Measurements from ENCODE around the gene C1orf198. TPM values are rescaled to one million over a fixed set of nuclear protein-coding genes. Genes with fewer than 3 reads are reported as not detected.

The C1orf198 gene
- total and polyA plus RNA-seq, 12 donors: 15.2 to 59.4 (median 24.6) TPM

- H3K27me3 ChIP-seq: no peaks in the 10 kb centered on the region
- intact Hi-C loops (cut with DNase I): no loop called here
- 91 to 95% (median 92%) methylated on average over 17 to 28 of the region's 28 CpGs for WGBS, 4 donors
- TF ChIP-seq POLR2A (IDR thresholded peaks at IDR 0.05) (no peak), CTCF (IDR thresholded peaks at IDR 0.05) (no peak)
- DNase-seq: no peak
- H3K4me1 ChIP-seq (replicated peaks in 1 of 2): peaks cover 0 to 1% of the 10 kb centered on the region in 2 donors
- H3K27ac ChIP-seq: no peak overlapping the region
- peaks cover 0 to 24% of the 10 kb centered on the region in 2 donors for H3K36me3 ChIP-seq (replicated peaks in 1 of 2)
- H3K4me3 ChIP-seq: no peak overlapping the region
- H3K9me3 ChIP-seq (replicated peaks in 1 of 3): no peaks in the 10 kb centered on the region
Observed at GRCh38 chr1:230843503-230844309, 24.6 kb downstream of the C1orf198 start.

- H3K4me1 ChIP-seq (replicated peaks in 1 of 2): no peaks in the 10 kb centered on the region
- intact Hi-C loops (cut with DNase I): no loop called here
- TF ChIP-seq CTCF (IDR thresholded peaks at IDR 0.05): no peak
- no peak for TF ChIP-seq POLR2A (IDR thresholded peaks at IDR 0.05)
- H3K4me3 ChIP-seq: no peak overlapping the region
- no peaks in the 10 kb centered on the region for H3K9me3 ChIP-seq (replicated peaks in 1 of 3)
- 96 to 100% (median 97%) methylated on average over 6 to 8 of the region's 8 CpGs for WGBS, 4 donors
- H3K27ac ChIP-seq: no peak overlapping the region
- H3K27me3 ChIP-seq: no peaks in the 10 kb centered on the region
- no peak for DNase-seq
- H3K36me3 ChIP-seq (replicated peaks in 1 of 2): peaks cover 0 to 28% of the 10 kb centered on the region in 2 donors
Observed at GRCh38 chr1:230842801-230843200, 25.5 kb downstream of the C1orf198 start.

GRCh38 chr1:230839173-230839572 is 29.1 kb downstream of the C1orf198 start:
- peaks cover 0 to 28% of the 10 kb centered on the region in 2 donors for H3K36me3 ChIP-seq (replicated peaks in 1 of 2)
- TF ChIP-seq CTCF (IDR thresholded peaks at IDR 0.05): no peak
- TF ChIP-seq POLR2A (IDR thresholded peaks at IDR 0.05): no peak
- intact Hi-C loops (cut with DNase I): no loop called here
- no peak overlapping the region for H3K27ac ChIP-seq
- H3K27me3 ChIP-seq: no peaks in the 10 kb centered on the region
- H3K4me1 ChIP-seq (replicated peaks in 1 of 2): no peaks in the 10 kb centered on the region
- H3K9me3 ChIP-seq (replicated peaks in 1 of 3): no peaks in the 10 kb centered on the region
- 82 to 93% (median 87%) methylated on average over 10 of the region's 10 CpGs for WGBS, 4 donors
- H3K4me3 ChIP-seq: no peak overlapping the region
- no peak for DNase-seq

GRCh38 chr1:230836793-230837192 is 31.5 kb downstream of the C1orf198 start:
- no peaks in the 10 kb centered on the region for H3K4me1 ChIP-seq (replicated peaks in 1 of 2)

More at GRCh38 chr1:230836793-230837192, 31.5 kb downstream of the C1orf198 start:
- intact Hi-C loops (cut with DNase I): no loop called here
- Histone ChIP-seq H3K27ac (no peak overlapping the region), H3K9me3 (replicated peaks in 1 of 3) (no peaks in the 10 kb centered on the region), H3K4me3 (no peak overlapping the region), H3K27me3 (no peaks in the 10 kb centered on the region), H3K36me3 (replicated peaks in 1 of 2) (peaks cover 0 to 16% of the 10 kb centered on the region in 2 donors)
- peak in 1 of 7 donors; percentile 24 for DNase-seq
- TF ChIP-seq POLR2A (IDR thresholded peaks at IDR 0.05) (no peak), CTCF (IDR thresholded peaks at IDR 0.05) (no peak)
- 90 to 97% (median 93%) methylated on average over 5 of the region's 5 CpGs for WGBS, 4 donors
